SHP77 (cell line): ENCODE measurements around the gene ATP6V1G2.
"Not testable (repeated sequence)": the region's sequence is repeated elsewhere in the genome, so short reads cannot be mapped to it uniquely, and the experiment has no call there.

Source experiments
- DNase-seq, 2 experiments: peaks; one replicate each; lab custom pipeline; 2025; lab: John Stamatoyannopoulos, UW

Gene ATP6V1G2

DNA sequence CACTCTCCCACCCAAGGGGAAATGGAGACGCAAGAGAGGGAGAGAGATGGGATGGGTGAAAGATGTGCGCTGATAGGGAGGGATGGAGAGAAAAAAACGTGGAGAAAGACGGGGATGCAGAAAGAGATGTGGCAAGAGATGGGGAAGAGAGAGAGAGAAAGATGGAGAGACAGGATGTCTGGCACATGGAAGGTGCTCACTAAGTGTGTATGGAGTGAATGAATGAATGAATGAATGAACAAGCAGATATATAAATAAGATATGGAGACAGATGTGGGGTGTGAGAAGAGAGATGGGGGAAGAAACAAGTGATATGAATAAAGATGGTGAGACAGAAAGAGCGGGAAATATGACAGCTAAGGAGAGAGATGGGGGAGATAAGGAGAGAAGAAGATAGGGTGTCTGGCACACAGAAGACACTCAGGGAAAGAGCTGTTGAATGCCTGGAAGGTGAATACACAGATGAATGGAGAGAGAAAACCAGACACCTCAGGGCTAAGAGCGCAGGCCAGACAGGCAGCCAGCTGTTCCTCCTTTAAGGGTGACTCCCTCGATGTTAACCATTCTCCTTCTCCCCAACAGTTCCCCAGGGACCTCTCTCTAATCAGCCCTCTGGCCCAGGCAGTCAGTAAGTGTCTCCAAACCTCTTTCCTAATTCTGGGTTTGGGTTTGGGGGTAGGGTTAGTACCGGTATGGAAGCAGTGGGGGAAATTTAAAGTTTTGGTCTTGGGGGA lies 29.7 kb upstream of the ATP6V1G2 start:
- no peak for DNase-seq

- DNase-seq: no peak
These were observed 29.0 kb upstream of the ATP6V1G2 start, which contains the start of gene TNF for GRCh38 chr6:31575335-31575901. Gene TNF (plus strand): TSS chr6:31575565. CDS start chr6:31575742, 177 bp downstream.

DNA sequence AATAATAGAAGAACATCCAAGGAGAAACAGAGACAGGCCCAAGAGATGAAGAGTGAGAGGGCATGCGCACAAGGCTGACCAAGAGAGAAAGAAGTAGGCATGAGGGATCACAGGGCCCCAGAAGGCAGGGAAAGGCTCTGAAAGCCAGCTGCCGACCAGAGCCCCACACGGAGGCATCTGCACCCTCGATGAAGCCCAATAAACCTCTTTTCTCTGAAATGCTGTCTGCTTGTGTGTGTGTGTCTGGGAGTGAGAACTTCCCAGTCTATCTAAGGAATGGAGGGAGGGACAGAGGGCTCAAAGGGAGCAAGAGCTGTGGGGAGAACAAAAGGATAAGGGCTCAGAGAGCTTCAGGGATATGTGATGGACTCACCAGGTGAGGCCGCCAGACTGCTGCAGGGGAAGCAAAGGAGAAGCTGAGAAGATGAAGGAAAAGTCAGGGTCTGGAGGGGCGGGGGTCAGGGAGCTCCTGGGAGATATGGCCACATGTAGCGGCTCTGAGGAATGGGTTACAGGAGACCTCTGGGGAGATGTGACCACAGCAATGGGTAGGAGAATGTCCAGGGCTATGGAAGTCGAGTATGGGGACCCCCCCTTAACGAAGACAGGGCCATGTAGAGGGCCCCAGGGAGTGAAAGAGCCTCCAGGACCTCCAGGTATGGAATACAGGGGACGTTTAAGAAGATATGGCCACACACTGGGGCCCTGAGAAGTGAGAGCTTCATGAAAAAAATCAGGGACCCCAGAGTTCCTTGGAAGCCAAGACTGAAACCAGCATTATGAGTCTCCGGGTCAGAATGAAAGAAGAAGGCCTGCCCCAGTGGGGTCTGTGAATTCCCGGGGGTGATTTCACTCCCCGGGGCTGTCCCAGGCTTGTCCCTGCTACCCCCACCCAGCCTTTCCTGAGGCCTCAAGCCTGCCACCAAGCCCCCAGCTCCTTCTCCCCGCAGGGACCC lies 28.0 kb upstream of the ATP6V1G2 start:
- no peak for DNase-seq

DNA sequence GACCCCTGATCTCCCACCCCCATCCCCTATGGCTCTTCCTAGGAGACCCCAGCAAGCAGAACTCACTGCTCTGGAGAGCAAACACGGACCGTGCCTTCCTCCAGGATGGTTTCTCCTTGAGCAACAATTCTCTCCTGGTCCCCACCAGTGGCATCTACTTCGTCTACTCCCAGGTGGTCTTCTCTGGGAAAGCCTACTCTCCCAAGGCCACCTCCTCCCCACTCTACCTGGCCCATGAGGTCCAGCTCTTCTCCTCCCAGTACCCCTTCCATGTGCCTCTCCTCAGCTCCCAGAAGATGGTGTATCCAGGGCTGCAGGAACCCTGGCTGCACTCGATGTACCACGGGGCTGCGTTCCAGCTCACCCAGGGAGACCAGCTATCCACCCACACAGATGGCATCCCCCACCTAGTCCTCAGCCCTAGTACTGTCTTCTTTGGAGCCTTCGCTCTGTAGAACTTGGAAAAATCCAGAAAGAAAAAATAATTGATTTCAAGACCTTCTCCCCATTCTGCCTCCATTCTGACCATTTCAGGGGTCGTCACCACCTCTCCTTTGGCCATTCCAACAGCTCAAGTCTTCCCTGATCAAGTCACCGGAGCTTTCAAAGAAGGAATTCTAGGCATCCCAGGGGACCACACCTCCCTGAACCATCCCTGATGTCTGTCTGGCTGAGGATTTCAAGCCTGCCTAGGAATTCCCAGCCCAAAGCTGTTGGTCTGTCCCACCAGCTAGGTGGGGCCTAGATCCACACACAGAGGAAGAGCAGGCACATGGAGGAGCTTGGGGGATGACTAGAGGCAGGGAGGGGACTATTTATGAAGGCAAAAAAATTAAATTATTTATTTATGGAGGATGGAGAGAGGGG lies 27.1 kb upstream of the ATP6V1G2 start:
- DNase-seq: no peak

- DNase-seq: no peak
These were observed 25.9 kb upstream of the ATP6V1G2 start, which contains the start of gene LTA for GRCh38 chr6:31572041-31572911. Gene LTA (plus strand): TSS chr6:31572289. CDS start chr6:31572743, 454 bp downstream.

GRCh38 chr6:31569861-31570536 lies 23.6 kb upstream of the ATP6V1G2 start:
- no peak for DNase-seq

DNA sequence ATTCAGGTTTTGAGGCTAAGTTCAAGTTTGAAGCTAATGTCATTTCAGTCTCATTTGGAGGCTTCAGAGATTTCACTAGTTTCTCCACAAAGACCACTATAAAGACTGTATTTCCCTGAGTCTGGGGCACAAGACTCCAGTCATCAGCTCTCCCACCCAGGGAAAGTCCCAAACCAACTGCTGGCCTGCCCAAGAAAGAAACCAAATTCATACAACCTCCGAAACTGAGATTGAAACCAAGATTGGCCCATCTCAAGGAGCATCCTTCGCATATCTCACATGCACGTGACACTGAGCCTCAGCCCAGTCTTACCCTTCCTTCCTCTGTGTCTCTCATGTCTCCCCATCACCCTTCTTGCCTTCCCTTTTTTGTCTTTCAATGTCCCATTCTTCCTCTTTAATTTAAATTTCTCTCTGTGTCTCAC lies 22.1 kb upstream of the ATP6V1G2 start:
- no peak for DNase-seq

DNA sequence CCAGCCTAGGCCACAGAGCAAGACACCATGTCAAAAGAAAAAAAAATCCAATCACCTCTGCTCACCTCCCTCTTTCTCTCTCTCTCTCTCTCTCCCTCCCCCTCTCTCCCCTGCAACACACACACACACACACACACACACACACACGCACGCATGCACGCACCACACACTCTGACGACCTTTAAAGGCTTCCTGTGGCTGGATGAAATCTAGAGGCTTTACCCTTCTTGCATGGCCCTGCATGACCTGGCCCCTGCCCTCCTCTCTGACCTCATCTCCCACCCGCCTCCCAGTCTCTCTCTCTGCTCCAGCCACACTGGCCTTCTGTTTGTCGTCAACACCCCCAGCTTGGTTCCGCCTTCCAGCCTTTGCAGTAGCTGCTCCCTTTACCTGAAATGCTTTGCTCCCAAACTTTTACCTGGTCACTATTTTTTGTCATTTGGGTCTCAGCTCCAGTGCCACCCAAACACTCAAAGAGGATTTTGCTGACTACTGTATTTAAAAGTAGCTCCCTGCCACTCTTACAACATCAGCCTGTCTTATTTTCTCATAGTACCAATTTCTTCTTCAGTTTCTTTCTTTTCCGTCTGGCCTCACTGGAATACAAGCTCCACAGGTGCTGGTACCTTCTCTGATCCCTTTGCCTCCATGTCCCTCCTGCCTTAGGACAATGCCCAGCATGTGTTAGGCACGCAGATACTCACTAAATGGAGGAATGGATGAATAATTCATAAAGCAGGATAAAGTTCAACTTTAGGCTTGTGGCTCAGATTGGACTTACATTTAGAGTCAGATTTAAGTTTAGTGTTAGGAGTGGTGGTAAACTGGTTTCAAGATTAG lies 21.3 kb upstream of the ATP6V1G2 start:
- DNase-seq: no peak

DNA sequence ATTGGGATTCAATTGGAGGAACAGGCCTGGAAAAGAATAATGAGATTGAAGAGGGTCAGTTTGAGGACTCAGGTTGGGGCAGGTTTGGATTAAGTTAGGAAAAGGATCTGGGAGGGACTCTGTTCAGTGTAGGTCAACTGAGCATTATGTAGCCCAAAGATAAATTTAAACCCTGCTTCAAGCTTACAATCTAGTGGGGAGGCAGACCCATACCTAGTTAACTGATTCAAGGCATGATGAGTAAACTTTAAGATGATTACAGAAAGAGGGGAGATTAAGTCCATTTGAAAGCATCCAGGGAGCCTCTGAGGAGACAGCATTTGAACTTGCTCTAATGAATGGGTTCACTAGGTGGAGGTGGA lies 14.3 kb upstream of the ATP6V1G2 start:
- no peak for DNase-seq

DNA sequence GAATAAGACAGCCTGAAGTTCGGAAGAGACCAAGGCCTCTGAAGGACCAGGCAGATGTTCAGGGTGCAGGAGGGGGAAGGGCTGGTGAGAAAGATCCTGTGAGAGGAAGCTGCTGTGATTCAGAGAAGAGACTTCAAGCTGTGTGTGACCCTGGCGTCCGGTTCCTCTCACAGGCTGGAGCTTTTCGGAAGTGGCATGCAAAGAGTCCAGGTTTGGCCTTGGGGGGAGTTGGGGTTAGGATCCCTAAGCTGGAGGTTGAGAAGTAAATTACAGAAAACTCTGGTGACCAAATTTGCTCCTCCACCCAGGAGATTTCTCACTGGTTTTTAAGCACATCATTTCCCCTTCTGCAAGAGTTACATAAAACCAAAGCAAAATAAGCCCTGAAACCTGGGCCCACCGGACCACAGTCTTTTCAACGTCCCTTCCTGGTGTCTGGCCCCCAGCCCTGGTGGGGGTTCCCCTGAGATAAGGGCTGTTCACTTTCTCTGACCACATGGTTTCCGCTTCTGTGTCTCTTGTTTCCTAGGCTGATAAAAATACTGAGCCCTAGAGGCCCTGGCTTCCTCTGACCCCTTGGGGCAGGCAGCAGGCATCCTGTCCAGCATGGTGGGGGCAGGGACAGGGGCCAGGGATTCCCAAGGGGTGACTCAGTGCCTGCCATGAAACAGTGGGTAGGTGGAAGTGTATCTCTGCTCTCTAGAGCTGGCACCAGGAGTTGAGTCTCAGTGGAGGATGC lies 13.7 kb upstream of the ATP6V1G2 start:
- no peak for DNase-seq

- DNase-seq: no peak
These were observed 13.2 kb upstream of the ATP6V1G2 start for GRCh38 chr6:31559606-31559957.

DNA sequence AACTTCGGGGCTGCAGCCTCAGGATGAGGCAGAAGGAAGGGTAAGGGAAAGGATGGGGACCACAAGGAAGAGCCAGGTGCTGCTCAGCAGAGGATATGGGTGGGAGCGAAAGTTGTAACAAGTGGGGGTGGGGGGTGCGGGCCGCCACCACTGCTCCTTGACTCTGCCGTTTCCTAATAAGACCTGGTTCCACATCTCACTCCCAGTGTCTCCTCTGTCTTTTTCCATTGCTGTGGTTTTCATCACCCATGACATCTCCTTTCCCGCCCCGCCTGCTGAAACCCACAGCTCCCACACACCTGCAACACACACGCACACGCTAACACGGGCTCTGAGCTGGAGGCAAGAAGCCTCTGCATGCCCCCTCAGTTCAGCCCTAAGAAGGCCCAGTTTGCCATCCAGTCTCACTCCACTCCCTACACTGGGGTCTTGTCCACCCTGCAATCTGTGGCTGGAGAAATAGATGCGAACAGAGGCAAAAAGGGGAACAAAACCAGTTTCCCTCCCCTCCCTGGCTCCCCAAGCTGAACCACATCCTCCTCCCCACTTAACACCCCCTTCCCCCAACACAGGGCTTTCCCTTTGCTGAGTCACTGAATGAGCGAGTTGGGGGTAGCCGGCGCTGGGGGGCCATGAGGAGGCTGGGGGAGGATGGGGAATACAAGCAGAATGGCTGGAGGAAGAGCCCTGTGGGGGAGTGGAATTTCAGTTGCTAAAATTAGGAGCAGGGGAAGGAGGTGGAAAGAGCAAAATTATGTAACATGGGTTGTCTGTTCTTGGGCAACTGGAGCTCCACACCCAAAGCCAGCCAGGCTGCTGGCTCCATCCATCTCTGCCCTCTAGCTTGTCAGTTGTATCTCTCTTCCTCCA lies 12.5 kb upstream of the ATP6V1G2 start:
- DNase-seq: no peak

- DNase-seq: no peak
These were observed 11.9 kb upstream of the ATP6V1G2 start for GRCh38 chr6:31558318-31558625.

DNA sequence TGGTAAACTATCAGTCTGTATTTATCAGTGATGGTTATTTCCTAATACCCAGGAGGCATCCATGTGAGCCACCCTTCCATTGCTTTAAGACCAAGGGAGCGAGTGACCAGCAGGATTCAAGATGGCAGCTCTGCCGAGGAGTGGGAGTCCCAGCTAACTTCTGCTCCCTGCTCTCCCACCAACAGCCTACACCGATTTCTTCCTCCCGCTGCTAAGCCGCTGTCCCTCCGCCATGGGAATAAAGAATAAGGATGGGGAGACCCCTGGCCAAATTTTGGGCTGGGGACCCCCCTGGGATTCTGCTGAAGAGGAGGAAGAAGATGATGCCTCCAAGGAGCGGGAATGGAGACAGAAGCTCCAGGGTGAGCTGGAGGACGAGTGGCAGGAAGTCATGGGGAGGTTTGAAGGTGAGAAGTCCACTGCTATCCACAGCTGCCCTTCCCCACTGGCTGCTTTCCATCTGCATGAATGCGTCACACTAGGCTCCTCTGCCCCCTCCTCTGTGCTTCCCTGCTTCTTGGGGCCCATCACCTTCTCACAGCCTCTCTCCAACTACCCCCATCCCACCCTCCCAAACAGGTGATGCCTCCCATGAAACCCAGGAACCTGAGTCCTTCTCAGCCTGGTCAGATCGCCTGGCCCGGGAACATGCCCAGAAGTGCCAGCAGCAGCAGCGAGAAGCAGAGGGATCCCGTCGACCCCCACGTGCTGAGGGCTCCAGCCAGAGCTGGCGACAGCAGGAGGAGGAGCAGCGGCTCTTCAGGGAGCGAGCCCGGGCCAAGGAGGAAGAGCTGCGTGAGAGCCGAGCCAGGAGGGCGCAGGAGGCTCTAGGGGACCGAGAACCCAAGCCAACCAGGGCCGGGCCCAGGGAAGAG lies 11.3 kb upstream of the ATP6V1G2 start:
- no peak for DNase-seq

DNA sequence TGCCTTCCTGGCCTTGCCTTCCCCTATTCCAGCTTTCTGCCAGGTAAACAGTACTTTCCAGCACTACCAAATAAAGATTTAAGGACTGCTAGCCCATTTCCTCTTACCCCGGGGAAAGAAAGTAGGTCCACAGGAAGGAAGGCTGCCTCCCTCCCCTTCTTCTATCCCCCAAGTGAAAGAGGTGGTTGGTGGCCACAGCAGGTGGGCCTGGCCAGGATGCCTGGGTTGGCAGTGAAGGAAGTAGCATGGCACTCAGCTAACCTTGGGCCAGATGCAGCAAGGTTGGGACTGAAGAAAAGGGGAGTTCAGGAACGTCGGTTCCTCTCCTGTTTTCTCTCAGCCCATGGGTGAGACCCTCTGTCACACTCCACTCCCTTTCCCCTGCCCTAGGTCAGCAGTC lies 9.9 kb upstream of the ATP6V1G2 start:
- DNase-seq: no peak

GRCh38 chr6:31551371-31551770 lies 5.0 kb upstream of the ATP6V1G2 start:
- not testable (repeated sequence) for DNase-seq

- no peak for DNase-seq
These were observed 2.1 kb upstream of the ATP6V1G2 start for GRCh38 chr6:31548544-31548873.
